Measurements from ENCODE around the gene GLT8D2. TPM values are rescaled to one million over a fixed set of nuclear protein-coding genes. Genes with fewer than 3 reads are reported as not detected.
"Not testable (repeated sequence)": the region's sequence is repeated elsewhere in the genome, so short reads cannot be mapped to it uniquely, and the experiment has no call there.

The GLT8D2 gene
- total RNA-seq, 2 experiments from 2014 or later: 0.43 TPM; not detected in 1

GRCh38 chr12:104030596-104030995 lies 19.4 kb downstream of the GLT8D2 start:
- H3K9me3 Mint-ChIP-seq, H3K27ac Mint-ChIP-seq, H3K4me1 Mint-ChIP-seq, DNase-seq, H3K4me3 Mint-ChIP-seq, H3K36me3 Mint-ChIP-seq, H3K27me3 Mint-ChIP-seq: not testable (repeated sequence)

GRCh38 chr12:104026841-104027599 lies 23.0 kb downstream of the GLT8D2 start:
- no peak overlapping the region for H3K4me3 Mint-ChIP-seq
- DNase-seq: no peak
- H3K4me1 Mint-ChIP-seq: no peaks in the 10 kb centered on the region
- H3K27ac Mint-ChIP-seq: no peak overlapping the region
- H3K9me3 Mint-ChIP-seq: peaks cover 2% of the 10 kb centered on the region
- H3K36me3 Mint-ChIP-seq: no peaks in the 10 kb centered on the region
- H3K27me3 Mint-ChIP-seq: peaks cover 4% of the 10 kb centered on the region

GRCh38 chr12:104025771-104026170 lies 24.2 kb downstream of the GLT8D2 start:
- no peak overlapping the region for H3K27ac Mint-ChIP-seq
- peaks cover 8% of the 10 kb centered on the region for H3K27me3 Mint-ChIP-seq
- peaks cover 2% of the 10 kb centered on the region for H3K9me3 Mint-ChIP-seq
- no peak overlapping the region for H3K4me3 Mint-ChIP-seq
- no peaks in the 10 kb centered on the region for H3K4me1 Mint-ChIP-seq
- H3K36me3 Mint-ChIP-seq: no peaks in the 10 kb centered on the region
- no peak for DNase-seq

GRCh38 chr12:104024348-104024747 lies 25.6 kb downstream of the GLT8D2 start:
- Mint-ChIP-seq H3K27ac (no peak overlapping the region), H3K4me1 (no peaks in the 10 kb centered on the region), H3K27me3 (peaks cover 21% of the 10 kb centered on the region), H3K36me3 (no peaks in the 10 kb centered on the region), H3K9me3 (peaks cover 2% of the 10 kb centered on the region), H3K4me3 (no peak overlapping the region)
- no peak for DNase-seq

DNA sequence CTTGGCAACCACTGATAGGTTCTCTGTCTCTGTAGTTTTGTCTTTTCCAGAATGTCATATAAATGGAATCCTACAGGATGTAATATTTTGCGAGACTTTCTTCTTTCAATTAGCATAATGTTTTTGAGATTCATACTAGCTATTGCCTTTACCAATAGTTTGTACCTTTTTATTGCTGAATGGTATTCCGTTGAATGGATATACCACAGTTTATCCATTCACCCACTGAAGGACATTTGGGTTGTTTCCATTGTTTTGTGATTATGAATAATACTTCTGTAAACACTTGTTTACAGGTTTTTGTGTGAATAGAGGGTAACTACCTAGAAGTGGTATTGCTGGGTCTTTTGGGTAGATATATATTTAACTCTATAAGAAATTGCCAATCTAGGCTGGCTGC lies 26.3 kb downstream of the GLT8D2 start:
- DNase-seq: no peak
- Mint-ChIP-seq H3K27ac (no peak overlapping the region), H3K27me3 (peaks cover 21% of the 10 kb centered on the region), H3K4me1 (no peaks in the 10 kb centered on the region), H3K4me3 (no peak overlapping the region), H3K36me3 (no peaks in the 10 kb centered on the region), H3K9me3 (peaks cover 2% of the 10 kb centered on the region)

DNA sequence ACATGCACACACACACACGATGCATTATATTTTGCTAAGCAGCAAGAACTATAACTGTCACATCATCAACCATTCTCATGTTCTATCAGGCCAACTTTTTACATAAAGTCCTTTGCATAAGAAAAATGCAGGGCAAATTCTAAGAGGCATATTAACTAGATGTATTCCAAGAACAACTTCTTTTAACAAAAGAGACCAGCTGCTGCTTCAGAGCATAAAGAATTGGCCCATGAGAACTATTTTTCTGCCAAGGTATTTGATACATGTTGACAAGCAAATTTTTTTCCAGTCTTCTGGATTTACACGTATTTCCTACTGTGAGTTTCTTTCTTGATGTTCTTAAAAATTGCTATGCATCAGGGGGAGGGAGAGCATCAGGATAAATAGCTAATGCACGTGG lies 27.2 kb downstream of the GLT8D2 start:
- Mint-ChIP-seq H3K27ac (no peak overlapping the region), H3K36me3 (no peaks in the 10 kb centered on the region), H3K4me3 (no peak overlapping the region), H3K27me3 (peaks cover 21% of the 10 kb centered on the region), H3K4me1 (no peaks in the 10 kb centered on the region), H3K9me3 (peaks cover 2% of the 10 kb centered on the region)
- DNase-seq: no peak

- H3K27ac Mint-ChIP-seq, H3K9me3 Mint-ChIP-seq, DNase-seq, H3K4me3 Mint-ChIP-seq, H3K4me1 Mint-ChIP-seq, H3K36me3 Mint-ChIP-seq: not testable (repeated sequence)
- peaks cover 21% of the 10 kb centered on the region for H3K27me3 Mint-ChIP-seq
Observed at GRCh38 chr12:104021862-104022261, 28.1 kb downstream of the GLT8D2 start.

GRCh38 chr12:104012331-104012730 lies 37.7 kb downstream of the GLT8D2 start:
- Mint-ChIP-seq H3K27me3 (peaks cover 7% of the 10 kb centered on the region), H3K36me3 (no peaks in the 10 kb centered on the region), H3K9me3 (no peaks in the 10 kb centered on the region), H3K4me1 (no peaks in the 10 kb centered on the region), H3K4me3 (no peak overlapping the region), H3K27ac (no peak overlapping the region)
- DNase-seq: no peak

GRCh38 chr12:104011253-104011652 lies 38.7 kb downstream of the GLT8D2 start:
- Mint-ChIP-seq H3K27ac (no peak overlapping the region), H3K4me3 (no peak overlapping the region), H3K36me3 (no peaks in the 10 kb centered on the region), H3K27me3 (peaks cover 10% of the 10 kb centered on the region), H3K4me1 (no peaks in the 10 kb centered on the region), H3K9me3 (no peaks in the 10 kb centered on the region)
- DNase-seq: no peak

DNA sequence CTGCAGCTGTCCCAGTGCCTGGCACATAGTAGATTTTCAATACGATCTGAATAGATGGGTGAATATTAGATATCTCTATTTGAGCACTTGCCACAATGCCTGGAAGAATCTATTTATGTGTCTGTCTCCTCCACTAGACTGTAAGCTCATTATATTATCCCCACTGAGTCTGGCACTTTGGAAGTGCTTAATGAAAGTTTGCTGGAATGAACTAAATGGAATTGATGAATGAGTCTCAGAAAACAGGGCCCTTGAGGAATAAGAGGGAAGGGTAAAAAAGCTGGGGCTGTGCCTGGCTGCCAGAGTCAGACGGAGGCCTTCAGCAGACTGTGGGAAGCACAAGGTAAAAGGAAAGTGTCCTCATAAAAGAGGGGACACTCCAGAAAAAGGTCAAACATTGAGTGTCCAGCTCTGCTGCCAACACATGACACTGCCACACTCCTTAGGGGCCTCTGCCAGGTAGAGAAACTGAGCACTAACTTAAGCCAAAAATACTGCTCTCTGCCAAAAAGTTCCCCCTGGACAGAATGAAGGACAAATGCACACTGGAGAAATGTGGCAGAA lies 39.3 kb downstream of the GLT8D2 start:
- no peaks in the 10 kb centered on the region for H3K4me1 Mint-ChIP-seq
- no peak for DNase-seq
- H3K9me3 Mint-ChIP-seq: no peaks in the 10 kb centered on the region
- peaks cover 13% of the 10 kb centered on the region for H3K27me3 Mint-ChIP-seq
- H3K36me3 Mint-ChIP-seq: no peaks in the 10 kb centered on the region
- no peak overlapping the region for H3K4me3 Mint-ChIP-seq
- no peak overlapping the region for H3K27ac Mint-ChIP-seq

GRCh38 chr12:104010121-104010520 lies 39.9 kb downstream of the GLT8D2 start:
- H3K4me1 Mint-ChIP-seq: no peaks in the 10 kb centered on the region
- H3K27me3 Mint-ChIP-seq: peaks cover 18% of the 10 kb centered on the region
- no peaks in the 10 kb centered on the region for H3K9me3 Mint-ChIP-seq
- no peak overlapping the region for H3K27ac Mint-ChIP-seq
- no peak overlapping the region for H3K4me3 Mint-ChIP-seq
- DNase-seq: no peak
- no peaks in the 10 kb centered on the region for H3K36me3 Mint-ChIP-seq

GRCh38 chr12:104006929-104007328 lies 43.1 kb downstream of the GLT8D2 start:
- H3K9me3 Mint-ChIP-seq: no peaks in the 10 kb centered on the region
- no peak overlapping the region for H3K27ac Mint-ChIP-seq
- H3K36me3 Mint-ChIP-seq: no peaks in the 10 kb centered on the region
- no peaks in the 10 kb centered on the region for H3K4me1 Mint-ChIP-seq
- H3K27me3 Mint-ChIP-seq: peaks cover 35% of the 10 kb centered on the region
- no peak overlapping the region for H3K4me3 Mint-ChIP-seq
- DNase-seq: no peak

DNA sequence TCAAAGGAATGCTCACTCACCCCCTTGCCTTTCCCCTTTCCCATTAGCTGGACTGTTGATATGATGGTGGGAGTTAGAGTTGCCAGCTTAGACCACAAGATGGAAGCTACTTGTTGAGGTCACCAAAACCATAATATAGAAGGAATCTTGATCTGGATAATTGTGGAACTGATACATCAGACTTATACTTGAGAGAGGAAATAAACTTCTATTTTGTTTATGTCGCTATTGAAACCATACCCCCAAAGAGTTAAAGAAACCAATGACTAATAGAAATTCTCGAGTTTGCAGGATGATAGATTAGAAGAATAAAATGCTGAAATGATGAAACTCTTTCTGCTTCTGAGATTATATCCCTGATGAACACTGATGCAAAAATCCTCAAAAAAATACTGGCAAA lies 46.4 kb downstream of the GLT8D2 start:
- H3K36me3 Mint-ChIP-seq: no peaks in the 10 kb centered on the region
- no peak for DNase-seq
- H3K9me3 Mint-ChIP-seq: no peaks in the 10 kb centered on the region
- H3K27ac Mint-ChIP-seq: no peak overlapping the region
- no peak overlapping the region for H3K4me3 Mint-ChIP-seq
- no peaks in the 10 kb centered on the region for H3K4me1 Mint-ChIP-seq
- peaks cover 33% of the 10 kb centered on the region for H3K27me3 Mint-ChIP-seq

DNA sequence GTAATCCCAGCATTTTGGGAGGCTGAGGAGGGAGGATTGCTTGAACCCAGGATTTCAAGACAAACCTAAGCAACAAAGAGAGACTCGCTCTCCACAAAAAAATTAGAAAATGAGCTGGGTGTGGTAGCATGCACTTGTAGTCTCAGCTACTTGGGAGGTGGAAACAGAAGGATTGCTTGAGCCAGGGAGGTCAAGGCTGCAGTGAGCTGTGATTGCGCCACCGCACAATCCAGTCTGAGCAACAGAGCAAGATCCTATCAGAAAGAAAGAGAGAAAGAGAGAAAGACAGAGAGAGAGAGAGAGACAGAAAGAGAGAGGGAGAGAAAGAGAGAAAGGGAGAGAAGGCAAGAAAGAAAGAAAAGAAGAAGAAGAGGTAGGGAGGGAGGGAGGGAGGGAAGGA lies 47.3 kb downstream of the GLT8D2 start:
- Mint-ChIP-seq H3K9me3 (no peaks in the 10 kb centered on the region), H3K27me3 (peaks cover 33% of the 10 kb centered on the region), H3K36me3 (no peaks in the 10 kb centered on the region), H3K4me1 (no peaks in the 10 kb centered on the region), H3K27ac (no peak overlapping the region), H3K4me3 (no peak overlapping the region)
- no peak for DNase-seq

- H3K4me3 Mint-ChIP-seq: no peak overlapping the region
- no peaks in the 10 kb centered on the region for H3K9me3 Mint-ChIP-seq
- H3K4me1 Mint-ChIP-seq: no peaks in the 10 kb centered on the region
- peaks cover 28% of the 10 kb centered on the region for H3K27me3 Mint-ChIP-seq
- no peaks in the 10 kb centered on the region for H3K36me3 Mint-ChIP-seq
- H3K27ac Mint-ChIP-seq: no peak overlapping the region
- DNase-seq: no peak
Observed at GRCh38 chr12:104000807-104001434, 49.1 kb downstream of the GLT8D2 start.

- H3K4me3 Mint-ChIP-seq: no peak overlapping the region
- no peaks in the 10 kb centered on the region for H3K4me1 Mint-ChIP-seq
- DNase-seq: no peak
- peaks cover 15% of the 10 kb centered on the region for H3K27me3 Mint-ChIP-seq
- H3K36me3 Mint-ChIP-seq: no peaks in the 10 kb centered on the region
- no peak overlapping the region for H3K27ac Mint-ChIP-seq
- H3K9me3 Mint-ChIP-seq: no peaks in the 10 kb centered on the region
Observed at GRCh38 chr12:103998976-103999375, 51.0 kb downstream of the GLT8D2 start.

Data from activated naive CD8-positive, alpha-beta T cell treated with anti-CD3 and anti-CD28 coated beads for 36 hours (primary cell).